IMR-90 (cell line): ENCODE data around the gene AHCYL2. TPM values are rescaled to one million over a fixed set of nuclear protein-coding genes. Genes with fewer than 3 reads are reported as not detected.
A peak's percentile ranks its signal among the peaks of the same experiment; 100 is the strongest.

Experiments
- ATAC-seq: fragments of 200-7000 bp; cut with Tn5 transposase; 2 replicates; pipeline ENCODE4 v1.9.1; 2020; ENCODE audit warnings: low read depth, mild to moderate bottlenecking, moderate library complexity
- BruUV-seq: library from RNA; stranded (reverse); fragments of 400-500 nt; replicated peaks from 2 replicates; lab custom pipeline; 2021; lab: Mats Ljungman, UMichigan
- CTCF ChIA-PET: fragments of 300-600 bp; formaldehyde crosslinking; extraction: SDS; loops from one replicate; lab custom pipeline; 2021; ENCODE audit warnings: antibody characterized with exemption; lab: Yijun Ruan, JAX
- POLR2A ChIA-PET: fragments of 300-600 bp; sonication (Branson Sonifier 250); formaldehyde crosslinking; loops from one replicate; lab custom pipeline; 2022; ENCODE audit warnings: antibody characterized with exemption; ENCODE audit not compliant: unreplicated experiment; lab: Charles Lee
- DNase-seq: peaks from one replicate; pipeline ENCODE4 v3.0.0; 2013
- H2AFZ ChIP-seq: replicated peaks from 2 replicates; pipeline ENCODE3; 2013; ENCODE audit warnings: low read length, mild to moderate bottlenecking; ENCODE audit not compliant: poor library complexity
- H2AK5ac ChIP-seq: 2 replicates; pipeline ENCODE4 v1.6.1; 2013; ENCODE audit warnings: low read depth, low read length, inconsistent platforms
- H2AK9ac ChIP-seq: replicated peaks from 2 replicates; pipeline ENCODE3; 2013; ENCODE audit warnings: mild to moderate bottlenecking, low read depth, low read length, moderate library complexity; ENCODE audit not compliant: poor library complexity
- H2BK120ac ChIP-seq: 2 replicates; pipeline ENCODE4 v1.6.1; 2013; ENCODE audit warnings: low read depth, low read length, inconsistent platforms
- H2BK15ac ChIP-seq: 3 replicates; pipeline ENCODE4 v1.6.1; 2013; ENCODE audit warnings: low read depth, low read length, inconsistent platforms
- H2BK20ac ChIP-seq: 2 replicates; pipeline ENCODE4 v1.6.1; 2013; ENCODE audit warnings: low read depth, mild to moderate bottlenecking, inconsistent platforms, low read length, moderate library complexity
- H2BK5ac ChIP-seq: 2 replicates; pipeline ENCODE4 v1.6.1; 2013; ENCODE audit warnings: mild to moderate bottlenecking, low read depth, low read length, inconsistent platforms; ENCODE audit not compliant: poor library complexity, severe bottlenecking
- H3K14ac ChIP-seq: replicated peaks from 2 replicates; pipeline ENCODE4 v1.6.1; 2013; ENCODE audit warnings: low read depth, low read length, inconsistent platforms
- H3K18ac ChIP-seq: 2 replicates; pipeline ENCODE4 v1.6.1; 2013; ENCODE audit warnings: low read depth, low read length, control low read depth
- H3K23ac ChIP-seq: 2 replicates; pipeline ENCODE4 v1.6.1; 2013; ENCODE audit warnings: low read depth, low read length, inconsistent platforms
- H3K27ac ChIP-seq: 2 replicates; pipeline ENCODE4 v1.5.1; 2013; ENCODE audit warnings: mild to moderate bottlenecking, control low read depth, low read length; ENCODE audit not compliant: insufficient read depth
- H3K27me3 ChIP-seq: 2 replicates; pipeline ENCODE4 v1.6.1; 2013; ENCODE audit warnings: low read length; ENCODE audit not compliant: control insufficient read depth, insufficient read depth
- H3K36me3 ChIP-seq: 2 replicates; pipeline ENCODE4 v1.6.1; 2013; ENCODE audit warnings: low read length, mixed read lengths; ENCODE audit not compliant: control insufficient read depth, insufficient read depth
- H3K4ac ChIP-seq: 2 replicates; pipeline ENCODE4 v1.6.1; 2013; ENCODE audit warnings: low read depth, low read length, inconsistent platforms
- H3K4me1 ChIP-seq: 2 replicates; pipeline ENCODE4 v1.6.1; 2013; ENCODE audit warnings: low read length, mixed read lengths; ENCODE audit not compliant: control insufficient read depth, insufficient read depth
- H3K4me2 ChIP-seq: 2 replicates; pipeline ENCODE4 v1.6.1; 2013; ENCODE audit warnings: low read depth, mild to moderate bottlenecking, control low read depth, low read length, moderate library complexity
- H3K4me3 ChIP-seq: 2 replicates; pipeline ENCODE4 v1.5.1; 2013; ENCODE audit warnings: low read depth, mild to moderate bottlenecking, control low read depth, low read length, moderate library complexity; ENCODE audit not compliant: insufficient read depth
- H3K56ac ChIP-seq: 2 replicates; pipeline ENCODE4 v1.6.1; 2013; ENCODE audit warnings: low read length, inconsistent platforms; ENCODE audit not compliant: insufficient read depth; ENCODE audit errors: extremely low read depth
- H3K79me1 ChIP-seq, 2 experiments: 2 replicates each; pipeline ENCODE4 v1.6.1; 2013; ENCODE audit warnings: low read length in 2 of 2, inconsistent platforms in 1 of 2, low read depth in 1 of 2
- H3K9ac ChIP-seq: 2 replicates; pipeline ENCODE4 v1.6.1; 2013; ENCODE audit warnings: low read depth, low read length, control low read depth
- H3K9me1 ChIP-seq: 2 replicates; pipeline ENCODE4 v1.6.1; 2013; ENCODE audit warnings: low read length, inconsistent platforms; ENCODE audit not compliant: insufficient read depth
- H3K9me3 ChIP-seq: 2 replicates; pipeline ENCODE4 v1.6.1; 2013; ENCODE audit warnings: low read length; ENCODE audit not compliant: control insufficient read depth, insufficient read depth
- H4K20me1 ChIP-seq: 2 replicates; pipeline ENCODE4 v1.6.1; 2013; ENCODE audit warnings: low read length, inconsistent platforms; ENCODE audit not compliant: insufficient read depth
- H4K5ac ChIP-seq: 2 replicates; pipeline ENCODE4 v1.6.1; 2013; ENCODE audit warnings: mild to moderate bottlenecking, low read depth, low read length, control low read depth
- H4K8ac ChIP-seq, 2 experiments: 2 replicates each; pipeline ENCODE4 v1.6.1; 2013; ENCODE audit warnings: low read depth in 2 of 2, low read length in 2 of 2, control low read depth in 1 of 2, inconsistent platforms in 1 of 2
- H4K91ac ChIP-seq: 2 replicates; pipeline ENCODE4 v1.6.1; 2013; ENCODE audit warnings: low read depth, low read length, inconsistent platforms; ENCODE audit not compliant: insufficient read depth
- CEBPB ChIP-seq: IDR thresholded peaks from 2 replicates; pipeline ENCODE4 v1.6.1; 2012; ENCODE audit warnings: low read depth, low read length, improper control_type of control experiment
- SMC3 ChIP-seq: fragments of 150-350 bp; IDR thresholded peaks from 2 replicates; pipeline ENCODE4 v1.6.1; 2016; ENCODE audit warnings: low read depth, mild to moderate bottlenecking, antibody characterized with exemption, low read length, moderate library complexity
- WGBS, 2 experiments: methylation state at CpG; one replicate each; pipeline versions ENCODE4 v1.1.5 to v1.1.7; 2013; ENCODE audit warnings: missing lambda C conversion rate in 2 of 2; ENCODE audit not compliant: insufficient read length in 1 of 2; ENCODE audit errors: extremely low coverage in 2 of 2; 5-methylcytosine and 5-hydroxymethylcytosine counted together
- dilution Hi-C: fragments of 300-500 bp; cut with HindIII; formaldehyde crosslinking; loops from one replicate; pipeline ENCODE4 v1.14.3; 2018; ENCODE audit warnings: low sequenced_read_pairs; ENCODE audit not compliant: unreplicated experiment
- in situ Hi-C: fragments of 300-500 bp; cut with MboI; formaldehyde crosslinking; loops from 3 replicates; pipeline ENCODE4 v1.14.3; 2019; ENCODE audit warnings: low sequenced_read_pairs, inconsistent platforms, mixed read lengths
- intact Hi-C: fragments of 100-400 bp; cut with micrococcal nuclease; formaldehyde crosslinking; loops from 2 replicates; pipeline ENCODE4 v1.10.0; 2022
- polyA plus RNA-seq, 3 experiments: library from polyadenylated mRNA; depleted of rRNA; stranded (reverse); fragments of >200 nt; gene quantifications; 2 replicates each; pipeline ENCODE4 v1.2.3, GENCODE V29; 2012; ENCODE audit warnings: low replicate concordance in 1 of 3
- total RNA-seq: library from RNA; depleted of rRNA; stranded (reverse); fragments of >200 nt; gene quantifications from 2 replicates; pipeline ENCODE4 v1.2.3, GENCODE V29; 2012

Gene AHCYL2
- total and polyA plus RNA-seq, 2 of the 4 experiments (the other 2 are of a cell fraction), result 5.7 to 7.6 TPM

DNA sequence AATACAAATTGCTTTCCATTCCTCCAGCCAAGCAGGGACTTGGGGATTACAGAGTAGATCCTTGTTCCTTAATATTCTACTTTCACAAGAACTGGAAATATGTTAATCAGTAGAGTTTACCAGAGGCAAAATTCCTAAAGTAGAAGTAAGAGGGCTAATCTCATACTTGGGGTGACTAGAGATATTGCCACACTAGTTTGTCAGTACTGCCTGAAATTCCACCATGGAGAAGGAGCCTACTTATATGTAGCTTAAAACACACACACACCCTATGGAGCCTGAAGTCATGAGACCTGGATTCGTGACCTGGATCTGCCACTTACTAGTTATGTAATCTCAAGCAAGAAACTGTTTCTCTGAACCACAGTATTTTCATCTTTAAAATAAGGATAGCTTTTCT is 243.3 kb downstream of the AHCYL2 start:
- no peak overlapping the region for H3K9ac ChIP-seq
- in situ Hi-C loops, result no loop called here

More for the DNA sequence above, 243.3 kb downstream of the AHCYL2 start:
- H3K23ac ChIP-seq, result 0 out of 2 replicates have a peak overlapping the region, but pooled peaks have one; percentile 17
- no CpG with 5 or more reads among the region's 1 CpG for WGBS, 2 experiments
- ATAC-seq (peak; percentile 79), DNase-seq (peak; percentile 75)
- H3K4ac ChIP-seq, result no peak overlapping the region
- H3K27me3 ChIP-seq, result no peaks in the 10 kb centered on the region
- intact Hi-C loops (no loop called here), dilution Hi-C loops (no loop called here)
- no peak overlapping the region for H2AK5ac ChIP-seq
- no peak overlapping the region for H4K5ac ChIP-seq
- BruUV-seq, result no TSS peak
- H3K4me1 ChIP-seq, result peaks cover 1% of the 10 kb centered on the region; the same call in 1 of the 2 replicates
- no peaks in the 10 kb centered on the region; the same call in 1 of the 2 replicates for H3K9me1 ChIP-seq
- no peaks in the 10 kb centered on the region for H3K79me1 ChIP-seq
- H4K8ac ChIP-seq, result no peak overlapping the region
- H3K4me2 ChIP-seq, result no peak overlapping the region; the same call in 1 of the 2 replicates
- H3K4me3 ChIP-seq, result no peak overlapping the region
- no peak overlapping the region for H2BK120ac ChIP-seq
- no peak overlapping the region for H3K56ac ChIP-seq
- POLR2A ChIA-PET, result no interaction called here
- CTCF ChIA-PET, result interaction anchor here (4.1 kb wide), 1 partner anchor 101 kb away, joined by 16 read pairs; no protein-coding TSS in a partner anchor
- no peak overlapping the region for H3K27ac ChIP-seq
- no peak overlapping the region for H4K91ac ChIP-seq
- H3K18ac ChIP-seq, result no peak overlapping the region
- no peak overlapping the region for H2BK15ac ChIP-seq
- peak overlapping the region; percentile 68 for H3K14ac ChIP-seq
- no peaks in the 10 kb centered on the region; the same call in 1 of the 2 replicates for H3K36me3 ChIP-seq
- no peak overlapping the region for H2AFZ ChIP-seq
- TF ChIP-seq SMC3 (no peak), CEBPB (peak; percentile 88)
- no peaks in the 10 kb centered on the region for H3K9me3 ChIP-seq
- H2BK20ac ChIP-seq, result no peak overlapping the region
- no peaks in the 10 kb centered on the region for H4K20me1 ChIP-seq
- H2BK5ac ChIP-seq, result no peak overlapping the region
- no peak overlapping the region for H2AK9ac ChIP-seq
